Endothelial cell of umbilical vein (primary cell): ENCODE results near the gene FMN1. TPM values are rescaled to one million over a fixed set of nuclear protein-coding genes. Genes with fewer than 3 reads are reported as not detected.

Experiments used
- BruUV-seq: library from RNA; stranded (reverse); fragments of 400-500 nt; replicated peaks from 2 replicates; lab custom pipeline; 2021; lab: Mats Ljungman, UMichigan
- CTCF ChIA-PET: fragments of 300-600, 350-600 bp; sonication (Branson Sonifier 250); formaldehyde crosslinking; loops from one replicate; lab custom pipeline; 2021; ENCODE audit warnings: antibody characterized with exemption, inconsistent platforms; lab: Charles Lee
- POLR2A ChIA-PET: fragments of 300-600, 350-600 bp; sonication (Branson Sonifier 250); formaldehyde crosslinking; loops from one replicate; lab custom pipeline; 2021; ENCODE audit warnings: antibody characterized with exemption, inconsistent platforms; lab: Charles Lee
- DNase-seq: peaks from one replicate; pipeline ENCODE4 v3.0.0-alpha.2; 2011; ENCODE audit warnings: low read depth, low spot score
- FAIRE-seq: peaks from 2 replicates; lab custom pipeline; 2011; peaks lifted over from hg19 to GRCh38; lab: Jason Lieb, UNC
- H2AFZ ChIP-seq: 2 replicates; pipeline ENCODE4 v1.6.0; 2012; ENCODE audit warnings: low read depth, low read length, control low read depth, inconsistent platforms
- H3K27ac ChIP-seq: 2 replicates; pipeline ENCODE4 v1.5.1; 2011; ENCODE audit warnings: low read depth, mild to moderate bottlenecking, control low read depth, low read length, moderate library complexity; ENCODE audit not compliant: insufficient read depth
- H3K27me3 ChIP-seq, 2 experiments: 2 replicates each; pipeline versions ENCODE4 v1.6.0 to v1.6.1; 2011; ENCODE audit warnings: low read length in 2 of 2, mixed read lengths in 1 of 2; ENCODE audit not compliant: control insufficient read depth in 2 of 2, insufficient read depth in 2 of 2
- H3K36me3 ChIP-seq, 2 experiments: 2 replicates in 1 of 2; 3 replicates in 1 of 2; pipeline ENCODE4 v1.5.1; 2011; ENCODE audit warnings: low read length in 2 of 2, mild to moderate bottlenecking in 1 of 2, moderate library complexity in 1 of 2; ENCODE audit not compliant: control insufficient read depth in 2 of 2, insufficient read depth in 2 of 2; ENCODE audit errors: extremely low read depth in 1 of 2
- H3K4me1 ChIP-seq: 3 replicates; pipeline ENCODE4 v1.5.1; 2011; ENCODE audit warnings: mild to moderate bottlenecking, low read length; ENCODE audit not compliant: control insufficient read depth, insufficient read depth; ENCODE audit errors: extremely low read depth
- H3K4me2 ChIP-seq: 2 replicates; pipeline ENCODE4 v1.6.1; 2011; ENCODE audit warnings: low read length, control low read depth, mixed read lengths; ENCODE audit not compliant: insufficient read depth
- H3K4me3 ChIP-seq, 3 experiments: fragments of 200-600 bp in 1 of 3; sonication (generic), shearing (Covaris generic) in 1 of 3; replicated peaks in 1 of 3; 2 replicates each; pipeline ENCODE4 v1.5.1; 2011 to 2016; ENCODE audit warnings: control low read depth in 3 of 3, low read length in 3 of 3, mild to moderate bottlenecking in 2 of 3, inconsistent platforms in 1 of 3, low read depth in 1 of 3, moderate library complexity in 1 of 3; ENCODE audit not compliant: insufficient read depth in 1 of 3
- H3K79me2 ChIP-seq: 2 replicates; pipeline ENCODE4 v1.6.0; 2012; ENCODE audit warnings: low read length, inconsistent platforms; ENCODE audit not compliant: control insufficient read depth, insufficient read depth
- H3K9ac ChIP-seq: replicated peaks from 2 replicates; pipeline ENCODE3; 2011; ENCODE audit warnings: low read length, control low read depth; ENCODE audit not compliant: insufficient read depth; ENCODE audit errors: extremely low read depth
- H3K9me1 ChIP-seq: replicated peaks from 3 replicates; pipeline ENCODE4 v1.6.0; 2011; ENCODE audit warnings: mild to moderate bottlenecking, low read length; ENCODE audit not compliant: control insufficient read depth, insufficient read depth; ENCODE audit errors: extremely low read depth
- H3K9me3 ChIP-seq: replicated peaks from 2 replicates; pipeline ENCODE4 v1.5.1; 2012; ENCODE audit warnings: low read length, inconsistent platforms; ENCODE audit not compliant: control insufficient read depth, insufficient read depth
- H4K20me1 ChIP-seq: replicated peaks from 2 replicates; pipeline ENCODE3; 2011; ENCODE audit warnings: mild to moderate bottlenecking, low read length; ENCODE audit not compliant: control insufficient read depth, insufficient read depth; ENCODE audit errors: extremely low read depth
- CTCF ChIP-seq, 2 donors: IDR thresholded peaks; 1 replicate in 1 of 2; 2 replicates in 1 of 2; pipeline ENCODE4 v1.5.1; 2011; ENCODE audit warnings: low read length in 2 of 2, mild to moderate bottlenecking in 2 of 2, moderate library complexity in 2 of 2, control low read depth in 1 of 2, inconsistent platforms in 1 of 2, low read depth in 1 of 2; ENCODE audit not compliant: insufficient read depth in 1 of 2; ENCODE audit errors: extremely low read depth in 1 of 2
- EZH2 ChIP-seq: IDR thresholded peaks from 2 replicates; pipeline ENCODE4 v1.6.1; 2012; ENCODE audit warnings: borderline replicate concordance, low read depth, mild to moderate bottlenecking, moderate library complexity, low read length, inconsistent platforms; ENCODE audit not compliant: severe bottlenecking
- FOS ChIP-seq: IDR thresholded peaks from 2 replicates; pipeline ENCODE4 v1.6.1; 2011; ENCODE audit warnings: mild to moderate bottlenecking, low read length, moderate library complexity, borderline replicate concordance; ENCODE audit not compliant: insufficient read depth
- GATA2 ChIP-seq: IDR thresholded peaks from 2 replicates; pipeline ENCODE4 v1.7.0; 2011; ENCODE audit warnings: low read depth, mild to moderate bottlenecking, moderate library complexity, mixed read lengths, low read length; ENCODE audit not compliant: insufficient read length, insufficient read depth
- JUN ChIP-seq: IDR thresholded peaks from 2 replicates; pipeline ENCODE4 v1.6.1; 2011; ENCODE audit warnings: borderline replicate concordance, low read depth; ENCODE audit not compliant: insufficient read length, insufficient read depth
- MAX ChIP-seq: IDR thresholded peaks from 2 replicates; pipeline ENCODE4 v1.6.1; 2011; ENCODE audit not compliant: insufficient read depth, insufficient read length
- MYC ChIP-seq: IDR thresholded peaks from one replicate; pipeline ENCODE4 v1.6.1; 2011; ENCODE audit warnings: mild to moderate bottlenecking, low read depth, low read length
- POLR2A ChIP-seq: IDR thresholded peaks from 2 replicates; pipeline ENCODE4 v1.6.1; 2012; ENCODE audit warnings: low read depth, mild to moderate bottlenecking, control low read depth, low read length
- POLR2AphosphoS5 ChIP-seq: IDR thresholded peaks from 2 replicates; pipeline ENCODE4 v1.6.1; 2012; ENCODE audit warnings: low read depth, mild to moderate bottlenecking, control low read depth, low read length, moderate library complexity; ENCODE audit not compliant: insufficient read depth
- dilution Hi-C: fragments of 300-500 bp; cut with MboI; formaldehyde crosslinking; loops from one replicate; pipeline ENCODE4 v1.15.0; 2019; ENCODE audit warnings: low sequenced_read_pairs; ENCODE audit not compliant: extremely low pct_ligation_motif_present
- intact Hi-C: fragments of 100-400 bp; cut with micrococcal nuclease; formaldehyde crosslinking; loops from one replicate; pipeline ENCODE4 v1.10.0; 2022
- polyA plus RNA-seq, 4 experiments: library from polyadenylated mRNA; depleted of rRNA in 3 of 4; stranded (reverse) in 3 of 4; unstranded in 1 of 4; fragments of >200 nt; gene quantifications; 2 replicates each; pipeline versions ENCODE4 v1.2.1 to v1.2.3, GENCODE V29; 2011 to 2012; ENCODE audit warnings: missing spikeins in 1 of 4
- total RNA-seq: library from RNA; stranded (reverse); gene quantifications from 2 replicates; pipeline ENCODE4 v1.2.3, GENCODE V29; 2021

Gene FMN1
- total and polyA plus RNA-seq, 2 donors (not counting 3 experiments of a cell fraction or from before 2014, with no cell fraction given): 0.01 to 0.29 TPM

- Histone ChIP-seq H3K9me3 (no peaks in the 10 kb centered on the region), H3K27me3 (peaks cover 2 to 9% of the 10 kb centered on the region in 2 experiments), H3K4me3 (no peak overlapping the region), H3K79me2 (no peaks in the 10 kb centered on the region), H3K4me1 (no peaks in the 10 kb centered on the region), H2AFZ (no peak overlapping the region), H3K4me2 (no peak overlapping the region), H3K9me1 (no peaks in the 10 kb centered on the region), H3K9ac (no peak overlapping the region), H4K20me1 (no peaks in the 10 kb centered on the region), H3K36me3 (no peaks in the 10 kb centered on the region), H3K27ac (no peak overlapping the region)
- no TSS peak for BruUV-seq
- CTCF ChIA-PET: interaction anchor here (0.7 to 1.9 kb wide), 4 partner anchors 12 to 317 kb away, joined by 3 to 10 read pairs (median 4); no protein-coding TSS in a partner anchor
- POLR2A ChIA-PET: no interaction called here
- DNase-seq: no peak
- FAIRE-seq: no peak
- intact Hi-C loops (no loop called here), dilution Hi-C loops (loop anchor here (25.0 kb wide), 1 partner anchor 292 kb away; no protein-coding TSS in a partner anchor)
- TF ChIP-seq POLR2AphosphoS5 (no peak), GATA2 (no peak), CTCF (IDR thresholded peaks at IDR 0.05; ENCODE audit: extremely low read depth in 1 of 2, insufficient read depth in 1 of 2, low read depth in 1 of 2, low read length in 2 of 2) (no peak), EZH2 (no peak), MAX (no peak), JUN (no peak), FOS (no peak), MYC (no peak), POLR2A (no peak)
These were observed 214.8 kb downstream of the FMN1 start for GRCh38 chr15:32979710-32980109.
